HepG2 (cell line): ENCODE measurements around the gene PTPN14. TPM values are rescaled to one million over a fixed set of nuclear protein-coding genes. Genes with fewer than 3 reads are reported as not detected.

Experiments used
- MTA1 ChIP-seq: sonication (generic); formaldehyde crosslinking; IDR thresholded peaks from 2 replicates; pipeline ENCODE4 v1.4.0; 2020; ENCODE audit warnings: missing genetic modification reagents, mild to moderate bottlenecking, borderline replicate concordance
- NFYB ChIP-seq: sonication (generic); formaldehyde crosslinking; IDR thresholded peaks from 2 replicates; pipeline ENCODE4 v1.4.0; 2020; ENCODE audit warnings: missing genetic modification reagents
- NR2F2 ChIP-seq: IDR thresholded peaks from 2 replicates; pipeline ENCODE4 v1.6.1; 2012; ENCODE audit warnings: low read depth, inconsistent platforms, borderline replicate concordance
- POGZ ChIP-seq: sonication (generic); formaldehyde crosslinking; IDR thresholded peaks from 2 replicates; pipeline ENCODE4 v1.4.0; 2020; ENCODE audit warnings: mild to moderate bottlenecking, missing genetic modification reagents
- TAF15 ChIP-seq: fragments of 200-400 bp; formaldehyde crosslinking; IDR thresholded peaks from one replicate; pipeline ENCODE4 v1.6.1; 2018; ENCODE audit warnings: mild to moderate bottlenecking, low read depth, low read length; ENCODE audit not compliant: poor library complexity, severe bottlenecking
- ZNF274 ChIP-seq: sonication (generic); formaldehyde crosslinking; IDR thresholded peaks from 2 replicates; pipeline ENCODE4 v1.5.1; 2020; ENCODE audit warnings: mild to moderate bottlenecking, missing genetic modification reagents
- ZNF33A ChIP-seq: sonication (generic); formaldehyde crosslinking; IDR thresholded peaks from 2 replicates; pipeline ENCODE4 v1.5.1; 2020; ENCODE audit warnings: missing genetic modification reagents, mild to moderate bottlenecking, moderate library complexity, borderline replicate concordance
- ZNF552 ChIP-seq: sonication (generic); formaldehyde crosslinking; IDR thresholded peaks from 2 replicates; pipeline ENCODE4 v1.9.0; 2022; ENCODE audit warnings: missing genetic modification reagents, mild to moderate bottlenecking, borderline replicate concordance
- ZNF598 ChIP-seq: sonication (generic); formaldehyde crosslinking; IDR thresholded peaks from 2 replicates; pipeline ENCODE4 v1.5.1; 2020; ENCODE audit warnings: mild to moderate bottlenecking, missing genetic modification reagents, borderline replicate concordance
- ZNF629 ChIP-seq: sonication (generic); formaldehyde crosslinking; conservative IDR thresholded peaks from 2 replicates; pipeline ENCODE4 v1.5.0; 2020; ENCODE audit warnings: missing genetic modification reagents
- polyA plus RNA-seq, 8 experiments: library from polyadenylated mRNA; depleted of rRNA in 3 of 8; stranded (reverse) in 7 of 8; unstranded in 1 of 8; fragments of >200 nt; fragmentation: Illumina TruSeq in 4 of 8; extraction: Trizol in 4 of 8; gene quantifications; 2 replicates each; pipeline versions ENCODE4 v1.2.1 to v1.2.3, GENCODE V29; 2011 to 2016; ENCODE audit warnings: low read depth in 4 of 8, missing spikeins in 1 of 8, mixed read lengths in 1 of 8; ENCODE audit not compliant: insufficient read depth in 1 of 8
- total RNA-seq, 5 experiments: library from RNA; depleted of rRNA; stranded (reverse); fragments of >200 nt; fragmentation: Illumina TruSeq; extraction: Trizol; gene quantifications; 2 replicates each; pipeline ENCODE4 v1.2.3, GENCODE V29; 2016; ENCODE audit warnings: low read depth in 1 of 5
- TF ChIP-seq, protein P1 (sequence below): sonication (generic); formaldehyde crosslinking; IDR thresholded peaks from 2 replicates; pipeline ENCODE4 v1.4.0; 2020; ENCODE audit warnings: missing genetic modification reagents
- TF ChIP-seq, protein P2 (sequence below), 2 experiments: IDR thresholded peaks; 2 replicates each; pipeline ENCODE4 v1.6.1; 2011 to 2012; ENCODE audit warnings: low read length in 2 of 2, borderline replicate concordance in 1 of 2, low read depth in 1 of 2, mild to moderate bottlenecking in 1 of 2, moderate library complexity in 1 of 2
- TF ChIP-seq, protein P3 (sequence below): sonication (generic); formaldehyde crosslinking; IDR thresholded peaks from 2 replicates; pipeline ENCODE4 v1.4.0; 2020; ENCODE audit warnings: mild to moderate bottlenecking, missing genetic modification reagents, borderline replicate concordance

PTPN14 gene
- total and polyA plus RNA-seq, 2 of the 13 experiments (the other 11 are each of a cell fraction or from before 2014, with no cell fraction given) = 3.9 to 4.7 TPM

DNA sequence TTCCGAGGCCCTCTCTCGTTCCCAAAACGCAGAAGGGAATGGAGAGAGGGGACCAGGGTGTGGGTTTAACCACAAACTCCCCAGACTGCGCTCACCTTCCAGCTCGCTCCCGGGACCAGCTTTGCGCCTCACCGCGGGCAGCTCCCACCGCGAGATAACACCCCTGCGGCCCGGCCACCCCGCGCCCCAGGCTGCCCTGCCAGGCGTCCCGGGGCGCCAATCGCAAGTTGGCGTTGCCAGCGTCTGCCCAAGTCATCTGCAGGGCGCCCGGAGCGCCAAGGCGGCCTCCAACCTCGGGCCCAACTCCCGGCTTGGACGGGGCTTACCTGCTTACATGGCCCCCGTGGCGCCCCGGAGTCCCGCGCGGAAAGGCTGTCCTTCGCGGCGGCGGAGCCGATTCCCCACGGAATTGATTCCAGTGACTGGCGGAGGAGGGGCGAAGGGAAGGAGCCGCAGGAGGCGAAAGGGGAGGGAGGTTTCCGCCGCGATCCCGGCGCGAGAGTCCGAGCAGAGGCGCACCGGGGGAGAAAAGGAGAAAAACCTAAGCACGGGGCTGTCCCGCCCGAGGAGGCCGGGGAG lies 456 bp downstream of the PTPN14 start (continued):
- TF ChIP-seq, protein P1, sequence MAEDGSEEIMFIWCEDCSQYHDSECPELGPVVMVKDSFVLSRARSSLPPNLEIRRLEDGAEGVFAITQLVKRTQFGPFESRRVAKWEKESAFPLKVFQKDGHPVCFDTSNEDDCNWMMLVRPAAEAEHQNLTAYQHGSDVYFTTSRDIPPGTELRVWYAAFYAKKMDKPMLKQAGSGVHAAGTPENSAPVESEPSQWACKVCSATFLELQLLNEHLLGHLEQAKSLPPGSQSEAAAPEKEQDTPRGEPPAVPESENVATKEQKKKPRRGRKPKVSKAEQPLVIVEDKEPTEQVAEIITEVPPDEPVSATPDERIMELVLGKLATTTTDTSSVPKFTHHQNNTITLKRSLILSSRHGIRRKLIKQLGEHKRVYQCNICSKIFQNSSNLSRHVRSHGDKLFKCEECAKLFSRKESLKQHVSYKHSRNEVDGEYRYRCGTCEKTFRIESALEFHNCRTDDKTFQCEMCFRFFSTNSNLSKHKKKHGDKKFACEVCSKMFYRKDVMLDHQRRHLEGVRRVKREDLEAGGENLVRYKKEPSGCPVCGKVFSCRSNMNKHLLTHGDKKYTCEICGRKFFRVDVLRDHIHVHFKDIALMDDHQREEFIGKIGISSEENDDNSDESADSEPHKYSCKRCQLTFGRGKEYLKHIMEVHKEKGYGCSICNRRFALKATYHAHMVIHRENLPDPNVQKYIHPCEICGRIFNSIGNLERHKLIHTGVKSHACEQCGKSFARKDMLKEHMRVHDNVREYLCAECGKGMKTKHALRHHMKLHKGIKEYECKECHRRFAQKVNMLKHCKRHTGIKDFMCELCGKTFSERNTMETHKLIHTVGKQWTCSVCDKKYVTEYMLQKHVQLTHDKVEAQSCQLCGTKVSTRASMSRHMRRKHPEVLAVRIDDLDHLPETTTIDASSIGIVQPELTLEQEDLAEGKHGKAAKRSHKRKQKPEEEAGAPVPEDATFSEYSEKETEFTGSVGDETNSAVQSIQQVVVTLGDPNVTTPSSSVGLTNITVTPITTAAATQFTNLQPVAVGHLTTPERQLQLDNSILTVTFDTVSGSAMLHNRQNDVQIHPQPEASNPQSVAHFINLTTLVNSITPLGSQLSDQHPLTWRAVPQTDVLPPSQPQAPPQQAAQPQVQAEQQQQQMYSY (CRISPR knock-in tag) = peak; percentile 36; the same call in 1 of the 2 replicates
- TF ChIP-seq, protein P2, sequence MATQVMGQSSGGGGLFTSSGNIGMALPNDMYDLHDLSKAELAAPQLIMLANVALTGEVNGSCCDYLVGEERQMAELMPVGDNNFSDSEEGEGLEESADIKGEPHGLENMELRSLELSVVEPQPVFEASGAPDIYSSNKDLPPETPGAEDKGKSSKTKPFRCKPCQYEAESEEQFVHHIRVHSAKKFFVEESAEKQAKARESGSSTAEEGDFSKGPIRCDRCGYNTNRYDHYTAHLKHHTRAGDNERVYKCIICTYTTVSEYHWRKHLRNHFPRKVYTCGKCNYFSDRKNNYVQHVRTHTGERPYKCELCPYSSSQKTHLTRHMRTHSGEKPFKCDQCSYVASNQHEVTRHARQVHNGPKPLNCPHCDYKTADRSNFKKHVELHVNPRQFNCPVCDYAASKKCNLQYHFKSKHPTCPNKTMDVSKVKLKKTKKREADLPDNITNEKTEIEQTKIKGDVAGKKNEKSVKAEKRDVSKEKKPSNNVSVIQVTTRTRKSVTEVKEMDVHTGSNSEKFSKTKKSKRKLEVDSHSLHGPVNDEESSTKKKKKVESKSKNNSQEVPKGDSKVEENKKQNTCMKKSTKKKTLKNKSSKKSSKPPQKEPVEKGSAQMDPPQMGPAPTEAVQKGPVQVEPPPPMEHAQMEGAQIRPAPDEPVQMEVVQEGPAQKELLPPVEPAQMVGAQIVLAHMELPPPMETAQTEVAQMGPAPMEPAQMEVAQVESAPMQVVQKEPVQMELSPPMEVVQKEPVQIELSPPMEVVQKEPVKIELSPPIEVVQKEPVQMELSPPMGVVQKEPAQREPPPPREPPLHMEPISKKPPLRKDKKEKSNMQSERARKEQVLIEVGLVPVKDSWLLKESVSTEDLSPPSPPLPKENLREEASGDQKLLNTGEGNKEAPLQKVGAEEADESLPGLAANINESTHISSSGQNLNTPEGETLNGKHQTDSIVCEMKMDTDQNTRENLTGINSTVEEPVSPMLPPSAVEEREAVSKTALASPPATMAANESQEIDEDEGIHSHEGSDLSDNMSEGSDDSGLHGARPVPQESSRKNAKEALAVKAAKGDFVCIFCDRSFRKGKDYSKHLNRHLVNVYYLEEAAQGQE (IDR thresholded peaks at IDR 0.05; ENCODE audit: borderline replicate concordance in 1 of 2, low read depth in 1 of 2, low read length in 2 of 2) = no peak
- TF ChIP-seq, protein P3, sequence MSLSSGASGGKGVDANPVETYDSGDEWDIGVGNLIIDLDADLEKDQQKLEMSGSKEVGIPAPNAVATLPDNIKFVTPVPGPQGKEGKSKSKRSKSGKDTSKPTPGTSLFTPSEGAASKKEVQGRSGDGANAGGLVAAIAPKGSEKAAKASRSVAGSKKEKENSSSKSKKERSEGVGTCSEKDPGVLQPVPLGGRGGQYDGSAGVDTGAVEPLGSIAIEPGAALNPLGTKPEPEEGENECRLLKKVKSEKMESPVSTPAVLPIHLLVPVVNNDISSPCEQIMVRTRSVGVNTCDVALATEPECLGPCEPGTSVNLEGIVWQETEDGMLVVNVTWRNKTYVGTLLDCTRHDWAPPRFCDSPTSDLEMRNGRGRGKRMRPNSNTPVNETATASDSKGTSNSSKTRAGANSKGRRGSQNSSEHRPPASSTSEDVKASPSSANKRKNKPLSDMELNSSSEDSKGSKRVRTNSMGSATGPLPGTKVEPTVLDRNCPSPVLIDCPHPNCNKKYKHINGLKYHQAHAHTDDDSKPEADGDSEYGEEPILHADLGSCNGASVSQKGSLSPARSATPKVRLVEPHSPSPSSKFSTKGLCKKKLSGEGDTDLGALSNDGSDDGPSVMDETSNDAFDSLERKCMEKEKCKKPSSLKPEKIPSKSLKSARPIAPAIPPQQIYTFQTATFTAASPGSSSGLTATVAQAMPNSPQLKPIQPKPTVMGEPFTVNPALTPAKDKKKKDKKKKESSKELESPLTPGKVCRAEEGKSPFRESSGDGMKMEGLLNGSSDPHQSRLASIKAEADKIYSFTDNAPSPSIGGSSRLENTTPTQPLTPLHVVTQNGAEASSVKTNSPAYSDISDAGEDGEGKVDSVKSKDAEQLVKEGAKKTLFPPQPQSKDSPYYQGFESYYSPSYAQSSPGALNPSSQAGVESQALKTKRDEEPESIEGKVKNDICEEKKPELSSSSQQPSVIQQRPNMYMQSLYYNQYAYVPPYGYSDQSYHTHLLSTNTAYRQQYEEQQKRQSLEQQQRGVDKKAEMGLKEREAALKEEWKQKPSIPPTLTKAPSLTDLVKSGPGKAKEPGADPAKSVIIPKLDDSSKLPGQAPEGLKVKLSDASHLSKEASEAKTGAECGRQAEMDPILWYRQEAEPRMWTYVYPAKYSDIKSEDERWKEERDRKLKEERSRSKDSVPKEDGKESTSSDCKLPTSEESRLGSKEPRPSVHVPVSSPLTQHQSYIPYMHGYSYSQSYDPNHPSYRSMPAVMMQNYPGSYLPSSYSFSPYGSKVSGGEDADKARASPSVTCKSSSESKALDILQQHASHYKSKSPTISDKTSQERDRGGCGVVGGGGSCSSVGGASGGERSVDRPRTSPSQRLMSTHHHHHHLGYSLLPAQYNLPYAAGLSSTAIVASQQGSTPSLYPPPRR (CRISPR knock-in tag) = 0 out of 2 replicates have a peak, but pooled peaks have one; percentile 16
- TF ChIP-seq TAF15 = peak; percentile 40
- peak; percentile 23; the same call in 1 of the 2 replicates for TF ChIP-seq ZNF629 (CRISPR knock-in tag)
- peak; percentile 51; the same call in 1 of the 2 replicates for TF ChIP-seq ZNF552 (CRISPR knock-in tag)
- peak; percentile 52 for TF ChIP-seq MTA1 (CRISPR knock-in tag)
- peak; percentile 38; the same call in 1 of the 2 replicates for TF ChIP-seq ZNF33A
- TF ChIP-seq ZNF598 = peak; percentile 75; the same call in 1 of the 2 replicates
- TF ChIP-seq NFYB (CRISPR knock-in tag) = 0 out of 2 replicates have a peak, but pooled peaks have one; percentile 24
- TF ChIP-seq POGZ = peak; percentile 48
- peak; percentile 38; the same call in 1 of the 2 replicates for TF ChIP-seq ZNF274 (CRISPR knock-in tag)
- TF ChIP-seq NR2F2 = no peak
